ENCODE data around the gene TMEM220. TPM values are rescaled to one million over a fixed set of nuclear protein-coding genes. Genes with fewer than 3 reads are reported as not detected.
A peak's percentile ranks its signal among the peaks of the same experiment; 100 is the strongest.

The TMEM220 gene
- 1 to 10 TPM in 1 of 2 experiments, under 1 TPM in 1; 0.86 to 1.7 TPM for total RNA-seq

GRCh38 chr17:10729334-10730193 is at the start of gene TMEM220:
Gene TMEM220, minus strand, starts transcription at chr17:10730023. Its CDS starts 172 bp downstream, at chr17:10729851.
- POLR2A ChIA-PET, result interaction anchor here (0.7 kb wide), 1 partner anchor 1444 kb away, joined by 3 read pairs; no protein-coding TSS in a partner anchor
- peak within 1 kb of the TSS; percentile 94 for H3K4me3 Mint-ChIP-seq

GRCh38 chr17:10779609-10780008 is 49.8 kb upstream of the TMEM220 start:
- H3K4me1 Mint-ChIP-seq, result no peaks in the 10 kb centered on the region
- peaks cover 3% of the 10 kb centered on the region for H3K27me3 Mint-ChIP-seq
- peaks cover 2% of the 10 kb centered on the region for H3K9me3 Mint-ChIP-seq
- H3K36me3 Mint-ChIP-seq, result no peaks in the 10 kb centered on the region
- ATAC-seq (ENCODE audit: low read depth) (no peak), DNase-seq (no peak)
- H3K27ac Mint-ChIP-seq, result no peak overlapping the region
- H3K4me3 Mint-ChIP-seq, result no peak overlapping the region
- POLR2A ChIA-PET, result no interaction called here

More at GRCh38 chr17:10729334-10730193, at the start of gene TMEM220:
- Mint-ChIP-seq H3K9me3 (no peaks in the 10 kb centered on the region), H3K27ac (peak within 1 kb of the TSS; percentile 15), H3K4me1 (peaks cover 10% of the 10 kb centered on the region), H3K27me3 (no peaks in the 10 kb centered on the region), H3K36me3 (no peaks in the 10 kb centered on the region)
- ATAC-seq (ENCODE audit: low read depth) (peak; percentile 77), DNase-seq (peak; percentile 60)

GRCh38 chr17:10777890-10778289 is 48.1 kb upstream of the TMEM220 start:
- no peak overlapping the region for H3K4me3 Mint-ChIP-seq
- no peak for DNase-seq
- POLR2A ChIA-PET, result no interaction called here

GRCh38 chr17:10777131-10777807 is 47.4 kb upstream of the TMEM220 start:
- Mint-ChIP-seq H3K4me3 (no peak overlapping the region), H3K27ac (no peak overlapping the region), H3K27me3 (peaks cover 3% of the 10 kb centered on the region), H3K4me1 (peaks cover 4% of the 10 kb centered on the region), H3K36me3 (no peaks in the 10 kb centered on the region), H3K9me3 (peaks cover 2% of the 10 kb centered on the region)
- no peak for DNase-seq
- POLR2A ChIA-PET, result no interaction called here
- ATAC-seq (ENCODE audit: low read depth), result no peak

More at GRCh38 chr17:10777890-10778289, 48.1 kb upstream of the TMEM220 start:
- H3K36me3 Mint-ChIP-seq, result no peaks in the 10 kb centered on the region
- no peaks in the 10 kb centered on the region for H3K4me1 Mint-ChIP-seq
- ATAC-seq (ENCODE audit: low read depth), result no peak
- no peak overlapping the region for H3K27ac Mint-ChIP-seq
- H3K9me3 Mint-ChIP-seq, result peaks cover 5% of the 10 kb centered on the region
- H3K27me3 Mint-ChIP-seq, result peaks cover 6% of the 10 kb centered on the region

GRCh38 chr17:10776381-10776780 is 46.6 kb upstream of the TMEM220 start:
- Mint-ChIP-seq H3K9me3 (peaks cover 6% of the 10 kb centered on the region), H3K27me3 (peaks cover 3% of the 10 kb centered on the region), H3K27ac (no peak overlapping the region), H3K4me1 (peaks cover 4% of the 10 kb centered on the region), H3K36me3 (no peaks in the 10 kb centered on the region), H3K4me3 (no peak overlapping the region)
- no peak for ATAC-seq (ENCODE audit: low read depth)
- DNase-seq, result no peak
- POLR2A ChIA-PET, result no interaction called here

GRCh38 chr17:10775740-10776356 is 46.0 kb upstream of the TMEM220 start:
- POLR2A ChIA-PET, result no interaction called here

GRCh38 chr17:10775058-10775457 is 45.2 kb upstream of the TMEM220 start:
- DNase-seq (no peak), ATAC-seq (ENCODE audit: low read depth) (no peak)
- no peak overlapping the region for H3K27ac Mint-ChIP-seq
- POLR2A ChIA-PET, result no interaction called here
- peaks cover 3% of the 10 kb centered on the region for H3K27me3 Mint-ChIP-seq
- peaks cover 6% of the 10 kb centered on the region for H3K9me3 Mint-ChIP-seq
- H3K36me3 Mint-ChIP-seq, result no peaks in the 10 kb centered on the region
- no peak overlapping the region for H3K4me3 Mint-ChIP-seq
- peaks cover 4% of the 10 kb centered on the region for H3K4me1 Mint-ChIP-seq

More at GRCh38 chr17:10775740-10776356, 46.0 kb upstream of the TMEM220 start:
- no peak overlapping the region for H3K4me3 Mint-ChIP-seq
- ATAC-seq (ENCODE audit: low read depth) (no peak), DNase-seq (no peak)
- peaks cover 6% of the 10 kb centered on the region for H3K9me3 Mint-ChIP-seq
- no peak overlapping the region for H3K27ac Mint-ChIP-seq
- H3K27me3 Mint-ChIP-seq, result peaks cover 3% of the 10 kb centered on the region
- peaks cover 4% of the 10 kb centered on the region for H3K4me1 Mint-ChIP-seq
- H3K36me3 Mint-ChIP-seq, result no peaks in the 10 kb centered on the region

- H3K9me3 Mint-ChIP-seq, result peaks cover 6% of the 10 kb centered on the region
- H3K27ac Mint-ChIP-seq, result no peak overlapping the region
- peaks cover 3% of the 10 kb centered on the region for H3K27me3 Mint-ChIP-seq
- H3K36me3 Mint-ChIP-seq, result no peaks in the 10 kb centered on the region
- peaks cover 4% of the 10 kb centered on the region for H3K4me1 Mint-ChIP-seq
- DNase-seq, result no peak
- no peak overlapping the region for H3K4me3 Mint-ChIP-seq
- no peak for ATAC-seq (ENCODE audit: low read depth)
- POLR2A ChIA-PET, result no interaction called here
Observed at GRCh38 chr17:10773391-10773790, 43.6 kb upstream of the TMEM220 start.

- Mint-ChIP-seq H3K9me3 (peaks cover 6% of the 10 kb centered on the region), H3K4me3 (no peak overlapping the region), H3K4me1 (peaks cover 4% of the 10 kb centered on the region), H3K27me3 (peaks cover 3% of the 10 kb centered on the region), H3K36me3 (no peaks in the 10 kb centered on the region), H3K27ac (no peak overlapping the region)
- ATAC-seq (ENCODE audit: low read depth) (no peak), DNase-seq (no peak)
- POLR2A ChIA-PET, result no interaction called here
Observed at GRCh38 chr17:10772425-10773380, 42.9 kb upstream of the TMEM220 start.

GRCh38 chr17:10771148-10771547 is 41.3 kb upstream of the TMEM220 start:
- Mint-ChIP-seq H3K4me1 (peaks cover 4% of the 10 kb centered on the region), H3K9me3 (peaks cover 6% of the 10 kb centered on the region), H3K27me3 (peaks cover 3% of the 10 kb centered on the region), H3K4me3 (no peak overlapping the region), H3K27ac (no peak overlapping the region), H3K36me3 (no peaks in the 10 kb centered on the region)
- DNase-seq, result no peak
- no peak for ATAC-seq (ENCODE audit: low read depth)
- POLR2A ChIA-PET, result no interaction called here

GRCh38 chr17:10769840-10770239 is 40.0 kb upstream of the TMEM220 start:
- Mint-ChIP-seq H3K4me3 (no peak overlapping the region), H3K27me3 (peaks cover 3% of the 10 kb centered on the region), H3K4me1 (peaks cover 4% of the 10 kb centered on the region), H3K9me3 (peaks cover 6% of the 10 kb centered on the region), H3K36me3 (no peaks in the 10 kb centered on the region), H3K27ac (no peak overlapping the region)
- POLR2A ChIA-PET, result no interaction called here
- DNase-seq, result no peak
- ATAC-seq (ENCODE audit: low read depth), result no peak

- Mint-ChIP-seq H3K9me3 (peaks cover 4% of the 10 kb centered on the region), H3K36me3 (no peaks in the 10 kb centered on the region), H3K27me3 (peaks cover under 1% of the 10 kb centered on the region), H3K4me1 (peaks cover 4% of the 10 kb centered on the region), H3K4me3 (no peak overlapping the region), H3K27ac (no peak overlapping the region)
- DNase-seq, result no peak
- no peak for ATAC-seq (ENCODE audit: low read depth)
- POLR2A ChIA-PET, result no interaction called here
Observed at GRCh38 chr17:10768750-10769251, 39.0 kb upstream of the TMEM220 start.

Data from activated naive CD8-positive, alpha-beta T cell treated with anti-CD3 and anti-CD28 coated beads, Interleukin-2, amount 10 ng/mL, durations not matched to agents 7 days and 5 days (primary cell).